ENCODE measurements around the gene COPS6.
"Not testable (repeated sequence)": the region's sequence is repeated elsewhere in the genome, so short reads cannot be mapped to it uniquely, and the experiment has no call there.

The COPS6 gene

DNA sequence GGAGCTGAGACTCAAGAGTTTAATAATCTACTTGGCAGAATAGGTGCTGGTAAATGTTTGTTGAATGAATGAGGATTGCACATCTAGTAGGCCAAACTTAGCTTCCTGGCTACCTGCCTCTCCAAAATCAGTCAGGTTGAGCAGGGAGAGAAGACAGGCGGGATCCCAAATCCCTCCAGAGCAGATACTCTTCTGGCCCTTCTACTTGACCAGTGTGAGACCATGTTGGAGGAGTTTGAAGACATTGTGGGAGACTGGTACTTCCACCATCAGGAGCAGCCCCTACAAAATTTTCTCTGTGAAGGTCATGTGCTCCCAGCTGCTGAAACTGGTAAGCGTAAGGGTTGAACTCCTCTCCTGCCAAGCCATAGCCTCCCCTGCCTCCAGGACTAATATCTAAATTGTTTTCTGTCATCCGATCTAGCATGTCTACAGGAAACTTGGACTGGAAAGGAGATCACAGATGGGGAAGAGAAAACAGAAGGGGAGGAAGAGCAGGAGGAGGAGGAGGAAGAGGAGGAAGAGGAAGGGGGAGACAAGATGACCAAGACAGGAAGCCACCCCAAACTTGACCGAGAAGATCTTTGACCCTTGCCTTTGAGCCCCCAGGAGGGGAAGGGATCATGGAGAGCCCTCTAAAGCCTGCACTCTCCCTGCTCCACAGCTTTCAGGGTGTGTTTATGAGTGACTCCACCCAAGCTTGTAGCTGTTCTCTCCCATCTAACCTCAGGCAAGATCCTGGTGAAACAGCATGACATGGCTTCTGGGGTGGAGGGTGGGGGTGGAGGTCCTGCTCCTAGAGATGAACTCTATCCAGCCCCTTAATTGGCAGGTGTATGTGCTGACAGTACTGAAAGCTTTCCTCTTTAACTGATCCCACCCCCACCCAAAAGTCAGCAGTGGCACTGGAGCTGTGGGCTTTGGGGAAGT is 35.8 kb downstream of the COPS6 start:
- DNase-seq (ENCODE audit: extremely low spot score, insufficient read length, low read depth) (no peak), FAIRE-seq (no peak)

DNA sequence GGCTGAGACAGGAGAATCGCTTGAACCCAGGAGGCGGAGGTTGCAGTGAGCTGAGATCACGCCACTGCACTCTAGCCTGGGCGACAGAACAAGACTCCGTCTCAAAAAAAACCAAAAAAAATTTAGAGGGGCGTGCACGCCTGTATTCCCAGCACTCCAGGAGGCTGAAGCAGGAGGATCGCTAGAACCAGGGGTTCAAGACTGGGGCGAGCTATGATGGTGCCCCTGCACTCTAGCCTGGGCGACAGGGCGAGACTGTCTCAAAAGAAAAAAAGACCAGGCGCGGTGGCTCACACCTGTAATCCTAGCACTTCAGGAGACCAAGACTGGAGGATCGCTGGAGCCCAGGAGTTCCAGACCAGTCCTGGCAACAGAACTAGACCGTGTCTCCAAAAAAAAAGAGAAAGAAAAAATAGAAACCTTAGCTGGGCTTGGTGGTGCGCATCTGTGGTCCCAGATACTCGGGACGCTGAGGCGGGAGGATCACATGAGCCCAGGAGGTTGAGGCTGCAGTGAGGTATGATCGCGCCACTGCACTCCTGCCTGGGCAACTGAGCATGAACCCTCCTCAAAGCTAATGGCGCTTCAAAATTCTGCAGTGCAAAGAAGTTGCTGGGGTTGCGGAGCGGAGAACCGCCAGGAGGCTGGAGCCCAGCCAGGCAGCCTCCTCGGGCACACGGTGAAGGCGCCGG is 37.6 kb downstream of the COPS6 start:
- FAIRE-seq (peak; percentile 38), DNase-seq (ENCODE audit: extremely low spot score, insufficient read length, low read depth) (no peak)

DNA sequence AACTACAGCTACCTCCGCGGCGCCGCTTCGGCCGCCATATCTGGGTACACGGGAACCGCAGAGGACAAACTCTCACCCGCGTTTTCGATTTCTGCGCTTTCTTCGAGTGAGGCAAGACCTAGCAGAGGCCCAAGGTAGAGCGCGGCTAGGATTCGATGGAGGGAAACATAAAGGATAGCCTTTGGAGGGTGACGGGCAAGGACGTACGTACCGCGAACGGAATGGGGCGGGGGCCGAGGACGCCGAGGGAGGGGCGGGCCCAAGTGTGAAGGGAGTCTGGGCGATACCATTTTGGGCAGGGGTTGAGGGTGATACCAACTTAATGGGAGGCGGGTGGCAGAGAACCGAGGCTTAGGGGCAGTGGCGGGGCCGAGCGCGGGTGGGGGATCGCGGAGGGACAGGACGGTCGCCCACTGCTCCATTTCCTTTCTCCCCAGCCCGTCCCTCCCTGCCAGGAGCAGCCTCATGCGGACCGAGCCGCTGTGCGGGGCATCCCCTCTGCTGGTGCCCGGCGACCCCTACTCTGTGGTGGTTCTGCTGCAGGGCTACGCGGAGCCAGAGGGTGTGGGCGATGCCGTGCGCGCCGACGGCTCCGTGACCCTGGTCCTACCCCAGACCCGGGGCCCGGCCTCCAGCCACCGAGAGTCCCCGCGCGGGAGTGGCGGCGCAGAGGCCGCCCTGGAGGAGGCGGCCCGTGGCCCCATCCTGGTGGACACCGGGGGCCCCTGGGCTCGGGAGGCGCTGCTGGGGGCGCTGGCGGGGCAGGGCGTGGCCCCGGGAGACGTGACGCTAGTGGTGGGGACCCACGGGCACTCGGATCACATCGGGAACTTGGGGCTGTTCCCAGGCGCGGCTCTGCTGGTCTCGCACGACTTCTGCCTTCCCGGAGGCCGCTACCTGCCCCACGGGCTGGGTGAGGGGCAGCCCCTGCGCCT is 38.4 kb downstream of the COPS6 start, which contains the start of gene MBLAC1:
MBLAC1 (plus strand) TSS at position 37 of the 935 bp plus-strand sequence; CDS start at position 466, 429 bp downstream.
- peak; percentile 84 for FAIRE-seq

DNA sequence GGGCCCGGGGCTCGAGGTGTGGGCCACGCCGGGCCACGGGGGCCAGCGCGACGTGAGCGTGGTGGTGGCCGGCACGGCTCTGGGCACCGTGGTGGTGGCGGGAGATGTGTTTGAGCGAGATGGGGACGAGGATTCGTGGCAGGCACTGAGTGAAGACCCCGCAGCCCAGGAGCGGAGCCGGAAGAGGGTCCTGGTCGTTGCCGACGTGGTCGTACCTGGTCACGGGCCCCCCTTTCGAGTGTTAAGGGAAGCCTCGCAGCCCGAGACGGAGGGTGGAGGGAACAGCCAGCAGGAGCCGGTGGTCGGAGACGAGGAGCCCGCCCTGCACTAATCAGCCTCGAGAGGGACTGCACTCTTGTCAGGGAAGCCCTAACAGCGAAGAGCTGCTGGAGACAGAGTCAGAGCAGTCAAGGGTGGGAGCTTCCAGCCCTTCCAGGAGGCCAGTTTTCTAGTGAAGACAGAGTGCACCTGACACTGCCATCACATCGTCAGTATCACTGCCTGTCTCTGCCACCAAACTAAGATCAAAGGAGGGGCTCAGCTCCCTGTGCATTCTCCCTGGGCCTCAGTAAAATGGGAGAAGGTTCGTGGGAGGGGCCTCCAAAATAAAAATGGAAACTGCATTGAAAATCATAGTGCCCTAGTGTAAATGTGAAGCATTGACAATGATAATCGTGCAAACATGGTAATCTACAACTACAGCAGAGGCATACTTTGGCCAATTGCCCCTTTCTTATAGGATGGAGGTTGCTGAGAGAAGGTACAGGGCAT is 39.3 kb downstream of the COPS6 start:
- no peak for DNase-seq (ENCODE audit: extremely low spot score, insufficient read length, low read depth)
- no peak for FAIRE-seq

More for the DNA sequence above, 38.4 kb downstream of the COPS6 start, which contains the start of gene MBLAC1:
- peak; percentile 80 for DNase-seq (ENCODE audit: extremely low spot score, insufficient read length, low read depth)

DNA sequence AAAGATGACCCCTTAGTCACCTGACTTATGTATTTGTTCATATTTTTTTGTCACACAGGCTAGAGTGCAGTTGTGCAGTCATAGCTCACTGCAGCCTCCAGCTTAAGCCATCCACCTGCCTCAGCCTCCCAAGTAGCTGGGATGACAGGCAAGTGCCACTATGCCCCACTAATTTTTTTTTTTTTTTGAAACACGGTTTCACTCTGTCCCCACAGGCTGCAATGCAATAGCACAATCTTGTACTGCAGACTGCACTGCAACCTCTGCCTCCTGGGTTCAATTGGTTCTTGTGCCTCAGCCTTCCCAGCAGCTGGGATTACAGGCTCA is 39.8 kb downstream of the COPS6 start:
- DNase-seq (ENCODE audit: extremely low spot score, insufficient read length, low read depth) (no peak), FAIRE-seq (no peak)

DNA sequence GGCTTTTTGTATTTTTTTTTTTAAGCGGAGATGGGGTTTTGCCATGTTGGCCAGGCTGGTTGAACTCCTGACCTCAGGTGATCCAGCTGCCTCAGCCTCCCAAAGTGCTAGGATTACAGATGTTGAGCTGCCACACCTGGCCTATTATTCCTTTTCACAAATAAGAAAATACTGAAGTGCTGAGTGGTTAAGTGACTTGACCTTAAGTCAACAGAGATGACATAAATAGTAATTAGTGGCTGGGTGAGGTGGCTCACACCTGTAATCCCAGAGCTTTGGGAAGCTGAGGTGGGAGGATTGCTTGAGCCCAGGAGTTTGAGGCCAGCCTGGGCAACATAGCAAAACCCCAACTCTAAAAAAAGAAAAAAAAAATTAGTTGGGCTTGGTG is 41.4 kb downstream of the COPS6 start:
- DNase-seq (ENCODE audit: extremely low spot score, insufficient read length, low read depth); FAIRE-seq: not testable (repeated sequence)

DNA sequence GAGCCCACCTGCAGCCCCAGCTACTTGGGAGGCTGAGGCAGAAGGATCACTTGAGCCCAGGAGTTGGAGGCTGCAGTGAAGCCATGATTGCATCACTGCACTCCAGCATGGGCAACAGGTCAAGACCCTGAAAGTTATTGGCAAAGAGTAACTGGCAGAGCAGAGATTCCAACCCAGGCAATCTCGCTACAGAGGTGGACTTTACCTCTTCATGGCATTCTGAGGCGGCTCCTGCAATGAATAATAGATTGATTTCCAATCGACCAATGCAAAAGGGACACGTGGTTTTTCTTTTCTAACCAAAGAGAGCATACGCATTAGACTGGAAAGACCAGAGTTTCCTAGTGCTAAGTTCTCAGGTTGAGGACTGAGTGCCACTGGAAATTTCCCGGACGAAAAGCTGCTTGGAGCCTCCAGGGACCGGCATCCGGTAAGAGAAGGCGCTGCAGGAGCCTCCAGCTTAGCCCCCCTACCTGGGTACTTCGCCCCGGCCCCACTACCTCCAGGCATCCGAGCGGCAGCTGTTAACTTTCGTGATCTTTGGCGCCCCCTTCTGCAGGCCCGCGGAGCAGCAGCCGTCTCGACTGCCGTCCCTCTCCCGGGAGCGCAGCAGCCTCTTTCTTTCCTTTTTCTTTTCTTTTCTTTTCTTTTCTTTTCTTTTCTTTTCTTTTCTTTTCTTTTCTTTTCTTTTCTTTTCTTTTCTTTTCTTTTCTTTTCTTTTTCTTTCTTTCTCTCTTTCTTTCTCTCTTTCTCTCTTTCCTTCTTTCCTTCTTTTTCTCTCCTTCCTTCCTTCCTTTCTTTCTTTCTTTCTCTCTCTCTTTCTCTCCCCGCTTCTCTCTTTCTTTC is 42.1 kb downstream of the COPS6 start:
- FAIRE-seq (peak; percentile 45), DNase-seq (ENCODE audit: extremely low spot score, insufficient read length, low read depth) (no peak)

DNA sequence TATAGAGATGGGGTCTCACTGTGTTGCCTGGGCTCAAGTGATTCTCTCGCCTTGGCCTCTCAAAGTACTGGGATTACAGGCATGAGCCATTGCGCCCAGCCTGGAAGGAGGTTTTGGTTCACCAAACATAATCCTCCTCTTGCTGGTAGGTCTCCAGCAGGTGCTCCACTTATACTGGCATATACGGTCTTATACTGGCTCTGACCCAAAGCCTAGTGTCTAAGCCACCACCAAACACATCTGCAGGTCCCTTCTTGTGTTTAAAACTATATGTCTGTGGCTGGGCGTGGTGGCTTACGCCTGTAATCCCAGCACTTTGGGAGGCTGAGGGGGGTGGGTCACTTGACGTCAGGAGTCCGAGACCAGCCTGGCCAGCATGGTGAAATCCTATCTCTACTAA is 43.4 kb downstream of the COPS6 start:
- no peak for DNase-seq (ENCODE audit: extremely low spot score, insufficient read length, low read depth)
- FAIRE-seq = no peak

DNA sequence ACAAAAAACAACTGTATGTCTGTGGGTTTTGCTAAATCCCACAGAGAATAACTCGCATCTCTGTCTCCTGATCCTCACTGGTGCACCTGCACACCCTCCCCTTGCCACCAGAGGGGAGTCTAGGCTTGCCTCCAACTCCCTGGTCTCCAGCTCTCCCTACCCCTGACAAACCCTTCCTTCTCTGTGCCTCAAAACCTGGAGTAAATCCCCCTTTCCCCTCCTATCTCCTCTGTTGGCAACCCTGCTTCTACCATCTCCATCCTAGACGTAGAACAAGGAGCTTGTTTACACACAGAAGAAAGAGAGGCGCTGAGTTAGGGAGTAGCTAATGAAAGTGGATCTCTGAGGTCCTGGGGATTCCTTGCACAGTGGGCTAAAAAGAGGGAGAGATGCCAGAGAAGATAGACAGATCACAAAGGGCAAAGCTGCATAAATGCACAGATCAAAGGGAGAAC is 44.0 kb downstream of the COPS6 start:
- peak; percentile 73 for FAIRE-seq
- no peak for DNase-seq (ENCODE audit: extremely low spot score, insufficient read length, low read depth)

DNA sequence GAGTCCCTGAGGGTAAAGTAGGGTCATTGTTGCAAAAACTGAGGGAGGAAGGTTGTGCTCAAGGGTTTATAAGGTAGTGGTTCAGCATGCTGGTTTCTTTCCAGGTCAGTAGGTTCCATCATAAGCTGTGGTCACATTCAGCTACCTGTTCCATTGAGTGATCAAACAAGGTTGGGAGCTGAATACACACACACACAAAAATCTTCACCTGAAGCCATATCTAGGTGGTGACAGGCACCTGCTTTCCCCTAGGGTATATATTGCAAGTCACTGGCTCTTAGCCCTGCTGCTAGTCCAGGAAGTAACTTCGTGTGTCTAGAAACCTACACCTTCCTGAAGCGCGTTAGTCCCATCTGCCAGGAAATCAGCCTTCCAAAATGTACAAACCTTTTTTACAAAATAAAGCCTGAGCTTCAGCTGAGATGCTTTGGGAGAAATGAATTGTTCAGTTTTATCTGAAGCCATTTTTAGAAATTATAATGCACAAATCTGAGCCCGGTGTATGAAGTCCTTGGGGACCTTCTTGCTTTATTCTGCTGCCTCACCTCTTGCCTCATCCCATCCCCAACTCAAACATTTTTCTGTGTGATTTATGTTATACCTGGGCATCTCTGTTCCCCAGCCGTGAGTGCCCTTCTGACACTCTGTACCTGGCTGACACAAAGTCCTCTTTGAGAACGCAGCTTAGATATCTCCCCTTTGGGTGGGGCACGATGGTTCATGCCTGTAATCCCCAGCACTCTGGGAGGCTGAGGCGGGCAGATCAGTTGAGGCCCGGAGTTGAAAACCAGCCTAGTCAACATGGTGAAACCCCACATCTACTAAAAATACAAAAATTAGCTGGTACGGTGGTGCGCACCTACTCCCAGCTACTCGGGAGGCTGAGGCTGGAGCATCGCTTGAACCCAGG is 49.3 kb downstream of the COPS6 start:
- no peak for DNase-seq (ENCODE audit: extremely low spot score, insufficient read length, low read depth)
- peak; percentile 56 for FAIRE-seq

DNA sequence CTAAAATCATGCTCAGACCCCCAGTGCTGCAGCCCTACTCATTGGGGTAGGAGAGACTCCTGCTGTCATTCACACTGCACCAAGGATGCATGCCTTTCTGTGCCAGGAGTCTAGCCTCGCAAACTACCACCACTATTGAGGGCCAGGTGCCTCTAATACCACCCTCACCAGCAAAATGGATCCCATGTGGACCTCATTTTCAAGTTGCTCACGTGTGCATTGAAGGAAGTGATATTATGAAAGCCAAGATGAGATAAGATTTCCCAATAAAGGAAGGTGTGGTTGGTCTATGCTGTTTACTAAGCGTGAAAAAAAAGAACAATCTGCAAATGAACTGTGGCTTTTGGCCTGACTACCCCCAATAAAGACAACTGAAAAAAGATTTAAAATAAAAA is 52.8 kb downstream of the COPS6 start:
- FAIRE-seq (no peak), DNase-seq (ENCODE audit: extremely low spot score, insufficient read length, low read depth) (no peak)
